ENCODE data around the gene REEP1.
A peak's percentile ranks its signal among the peaks of the same experiment; 100 is the strongest.
"Not testable (repeated sequence)": the region's sequence is repeated elsewhere in the genome, so short reads cannot be mapped to it uniquely, and the experiment has no call there.

The REEP1 gene

GRCh38 chr2:86337244-86337835 lies at the start of gene REEP1:
Gene REEP1 (minus strand): TSS chr2:86337626. CDS start chr2:86337510, 116 bp downstream.
- no peak for DNase-seq

DNA sequence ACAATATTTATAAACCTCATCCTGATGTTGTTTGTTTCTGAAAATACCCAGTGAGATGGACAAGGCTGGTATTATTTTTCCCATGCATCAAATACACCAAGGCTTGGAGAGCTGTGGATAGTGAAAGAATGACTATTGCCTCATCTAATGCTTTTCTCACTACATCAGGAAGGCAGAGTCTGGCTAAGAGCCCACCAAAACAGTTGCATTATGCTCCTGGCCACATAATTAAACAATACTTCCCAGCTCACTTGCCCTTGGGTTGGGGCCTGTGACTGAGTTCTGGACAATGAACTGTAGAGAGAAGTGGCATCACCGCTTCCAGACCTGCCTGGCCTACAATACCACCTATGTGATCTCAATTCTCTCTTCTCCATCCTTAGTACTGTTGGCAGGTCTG lies 46.4 kb upstream of the REEP1 start:
- DNase-seq, result no peak

- no peak for DNase-seq
Observed at GRCh38 chr2:86382698-86383097, 45.3 kb upstream of the REEP1 start.

GRCh38 chr2:86382108-86382507 lies 44.7 kb upstream of the REEP1 start:
- DNase-seq, result no peak

- no peak for DNase-seq
Observed at GRCh38 chr2:86378469-86378868, 41.0 kb upstream of the REEP1 start.

- no peak for DNase-seq
Observed at GRCh38 chr2:86375623-86376022, 38.2 kb upstream of the REEP1 start.

GRCh38 chr2:86372641-86373502 lies 35.4 kb upstream of the REEP1 start:
- no peak for DNase-seq

DNA sequence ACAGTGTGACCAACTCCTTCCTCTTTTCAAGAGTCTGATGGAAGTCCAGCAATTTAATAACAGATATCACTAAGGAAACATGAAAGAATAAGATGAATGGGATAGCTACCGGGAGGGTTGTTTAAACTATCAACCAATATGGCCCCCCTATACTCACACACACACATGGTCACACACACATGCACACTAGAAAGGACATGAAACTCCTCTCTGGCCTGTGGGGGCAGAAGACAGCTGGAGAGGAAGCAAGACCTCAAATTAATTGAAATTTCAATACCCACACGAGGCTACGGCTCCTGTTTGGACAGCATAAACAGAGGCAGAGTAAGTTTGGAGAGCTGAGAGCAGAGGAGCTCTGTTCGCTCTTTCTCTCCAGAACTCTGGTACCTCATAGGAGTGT lies 34.7 kb upstream of the REEP1 start:
- DNase-seq, result no peak

DNA sequence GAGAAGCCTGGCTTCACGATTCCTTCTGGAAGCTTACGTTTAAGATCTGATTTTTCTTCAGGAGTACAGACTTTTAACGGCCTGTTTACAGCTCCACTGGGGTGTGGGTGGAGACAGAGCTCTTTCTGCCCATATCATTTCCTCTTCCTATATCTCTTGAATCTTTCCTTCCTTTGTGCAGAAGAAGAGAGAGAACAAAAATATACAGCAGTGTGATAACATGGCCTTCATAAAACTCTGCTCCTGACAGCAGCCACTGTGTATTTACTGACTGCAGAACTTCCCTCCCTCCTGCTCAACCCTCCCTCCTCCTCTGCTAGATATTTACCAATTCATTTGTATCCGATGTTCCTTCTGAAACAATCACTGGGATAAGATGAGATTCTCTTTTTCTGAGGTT lies 34.1 kb upstream of the REEP1 start:
- no peak for DNase-seq

DNA sequence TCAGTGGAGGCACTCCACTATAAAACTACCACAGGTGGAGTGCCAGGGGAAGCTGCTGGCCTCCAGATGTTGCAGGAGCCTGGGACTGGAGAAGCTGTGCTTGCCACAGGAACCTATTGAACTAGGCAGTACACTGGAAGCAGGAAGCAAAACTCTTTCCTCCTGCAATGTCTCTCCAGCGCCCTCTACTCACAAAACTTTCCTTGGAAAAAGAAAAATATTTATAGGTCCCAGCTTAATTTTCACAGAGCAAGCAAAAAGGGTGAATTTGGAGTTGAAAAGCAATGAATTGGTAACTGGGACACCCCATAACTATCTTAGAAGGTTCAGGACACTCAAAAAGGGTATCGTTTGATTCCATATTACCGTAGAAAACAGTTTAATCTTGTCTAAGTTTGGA lies 33.2 kb upstream of the REEP1 start:
- DNase-seq, result no peak

DNA sequence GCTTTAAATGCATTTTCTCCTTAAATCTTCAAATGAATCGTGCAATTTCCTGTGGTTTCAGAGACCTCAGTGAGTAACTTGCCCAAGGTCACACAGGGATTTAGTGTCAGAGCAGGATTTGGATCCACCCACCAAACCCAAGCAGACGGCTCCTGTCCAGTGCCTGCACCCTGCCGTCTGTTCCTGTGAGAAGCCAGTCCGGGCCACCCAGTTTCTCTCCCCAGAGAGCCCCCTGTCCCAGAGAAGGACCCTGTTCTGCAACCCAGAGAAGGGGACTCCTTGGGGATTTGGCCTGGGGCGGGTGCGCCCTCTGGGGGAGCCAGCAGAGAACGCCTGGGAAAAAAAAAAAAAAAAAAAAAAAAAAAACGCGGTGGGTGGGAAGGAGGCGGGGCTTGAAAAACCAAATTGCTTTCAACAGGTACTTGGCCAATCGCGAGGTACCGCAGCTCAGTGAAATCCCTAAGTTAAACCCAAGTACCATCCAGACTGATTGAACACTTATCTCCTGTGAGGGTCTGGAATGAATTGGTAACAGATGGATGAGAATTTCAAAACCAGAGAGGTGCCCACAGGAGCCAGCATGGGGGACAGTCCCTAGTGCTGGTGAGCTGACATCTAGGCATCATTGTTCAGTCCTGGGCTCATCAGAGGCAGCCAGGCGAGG lies 30.9 kb upstream of the REEP1 start:
- DNase-seq, result peak; percentile 30

- no peak for DNase-seq
Observed at GRCh38 chr2:86367499-86367777, 30.0 kb upstream of the REEP1 start.

GRCh38 chr2:86366651-86367498 lies 29.4 kb upstream of the REEP1 start:
- DNase-seq, result no peak

DNA sequence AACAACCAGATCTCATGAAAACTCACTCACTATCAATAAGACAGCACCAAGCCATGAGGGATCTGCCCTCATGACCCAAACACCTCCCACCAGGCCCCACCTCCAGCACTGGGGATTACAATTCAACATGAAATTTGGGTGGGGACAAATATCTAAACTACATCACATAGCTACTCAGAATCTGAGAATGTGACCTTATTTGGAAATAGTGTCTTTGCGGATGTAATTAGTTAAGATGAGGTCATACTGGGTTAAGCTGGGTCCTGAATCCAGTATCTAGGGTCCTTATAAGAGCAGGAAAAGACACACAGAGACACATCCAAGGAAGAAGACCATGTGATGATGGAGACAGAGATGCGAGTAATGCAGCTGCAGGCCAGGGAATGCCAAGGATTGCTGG lies 27.5 kb upstream of the REEP1 start:
- no peak for DNase-seq

- no peak for DNase-seq
Observed at GRCh38 chr2:86360776-86361175, 23.4 kb upstream of the REEP1 start.

DNA sequence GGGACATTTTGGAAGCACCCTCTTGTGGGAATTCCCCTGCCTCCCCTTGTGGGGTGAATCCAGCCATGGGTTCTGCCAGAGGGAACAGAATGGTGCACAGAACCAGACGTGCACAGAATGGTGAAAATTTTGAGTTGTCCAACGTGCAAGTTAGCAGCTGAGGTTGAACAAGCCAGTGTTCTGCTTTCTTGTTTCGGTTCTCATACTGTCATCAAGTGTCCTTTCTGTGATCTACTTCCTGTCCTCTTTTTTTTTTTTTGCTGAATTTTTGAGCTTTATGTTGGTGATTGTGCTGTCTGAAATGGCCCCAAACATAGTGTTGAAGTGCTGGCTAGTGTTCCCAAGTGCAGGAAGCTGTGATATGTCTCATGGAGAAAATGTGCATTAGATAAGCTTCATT lies 21.5 kb upstream of the REEP1 start:
- no peak for DNase-seq

DNA sequence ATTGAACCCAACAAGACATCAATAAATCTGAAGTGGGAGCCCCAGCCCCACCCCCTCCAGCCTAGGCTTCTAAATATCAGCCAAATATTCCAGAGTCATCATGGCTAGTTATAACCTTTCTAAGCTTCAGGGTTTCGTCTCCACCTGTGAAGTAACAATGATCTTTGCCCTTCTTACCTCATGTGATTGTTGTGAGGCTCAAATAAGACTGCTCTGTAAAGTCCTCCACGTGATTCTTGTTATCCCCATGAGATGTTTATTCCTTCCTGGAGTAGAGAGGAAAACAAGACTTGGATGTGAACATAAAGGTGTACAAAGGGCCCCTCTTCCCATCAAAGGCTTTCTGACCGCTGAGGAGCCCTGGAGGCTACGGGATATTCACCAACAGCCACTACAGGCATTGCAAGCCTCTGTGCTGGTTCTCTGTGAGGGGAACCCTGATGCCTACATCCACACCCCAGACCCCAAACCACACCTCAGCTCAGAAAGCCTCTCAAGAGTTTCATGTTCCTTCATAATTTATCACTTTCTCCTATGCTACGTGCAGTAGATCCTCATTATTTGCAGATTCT lies 20.1 kb upstream of the REEP1 start:
- DNase-seq, result no peak

DNA sequence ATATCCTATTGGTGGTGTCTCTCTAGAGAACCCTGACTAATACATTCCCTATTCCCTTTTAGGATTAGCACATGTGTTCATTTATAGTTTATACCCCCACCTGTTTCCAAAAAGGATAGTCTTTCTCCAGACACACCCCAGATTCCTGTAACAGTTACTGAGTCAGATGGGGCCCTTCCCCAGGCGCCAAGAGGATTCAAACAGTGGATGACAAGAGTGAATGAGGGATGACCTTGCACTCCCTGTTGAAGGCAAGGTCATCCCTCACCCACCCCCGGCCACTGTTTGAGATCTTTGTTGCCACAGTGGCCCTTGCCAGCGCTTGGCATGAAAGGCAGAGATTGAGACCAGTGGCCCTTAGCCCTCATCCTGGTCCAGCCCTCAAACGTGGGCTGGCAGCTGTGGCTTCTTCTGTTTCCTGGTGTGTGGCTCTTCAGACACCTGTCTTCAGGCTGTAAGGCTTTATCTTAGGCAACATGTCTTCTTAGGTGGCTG lies 15.3 kb upstream of the REEP1 start:
- DNase-seq, result no peak

- no peak for DNase-seq
Observed at GRCh38 chr2:86352137-86352726, 14.8 kb upstream of the REEP1 start.

GRCh38 chr2:86350751-86351150 lies 13.3 kb upstream of the REEP1 start:
- no peak for DNase-seq

DNA sequence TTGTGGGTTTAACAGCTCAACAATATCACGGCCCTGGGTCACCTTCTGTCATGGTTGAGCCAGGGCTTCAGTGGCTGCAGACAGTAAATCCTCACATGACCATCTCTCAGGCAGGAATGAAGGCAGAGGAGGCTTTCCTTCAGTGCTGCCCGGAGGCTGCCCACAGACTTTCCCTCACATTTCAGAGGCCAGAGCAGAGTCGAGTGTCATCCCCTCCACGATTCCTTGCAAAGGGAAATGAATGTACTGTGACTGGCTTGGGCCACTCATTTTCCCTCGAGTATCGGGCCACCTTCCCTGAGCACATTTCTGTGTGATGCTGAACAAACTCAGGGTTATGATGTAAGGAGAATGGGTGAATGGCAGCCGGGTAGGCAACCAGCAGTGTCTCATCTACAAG lies 10.0 kb upstream of the REEP1 start:
- no peak for DNase-seq

- DNase-seq, result not testable (repeated sequence)
Observed at GRCh38 chr2:86345783-86346370, 8.5 kb upstream of the REEP1 start.

Measured in stimulated activated CD4-positive, alpha-beta T cell treated with anti-CD3 and anti-CD28 coated beads, Interleukin-1b, Interleukin-23, amount 100 ng/mL, for 48 hours (primary cell).